ENCODE data around the gene TNNC1. TPM values are rescaled to one million over a fixed set of nuclear protein-coding genes. Genes with fewer than 3 reads are reported as not detected.

TNNC1 gene
- total RNA-seq, 5 donors from 2014 or later (not counting 1 experiment from before 2014, with no cell fraction given): 2.8 to 8.8 (median 4.5) TPM

DNA sequence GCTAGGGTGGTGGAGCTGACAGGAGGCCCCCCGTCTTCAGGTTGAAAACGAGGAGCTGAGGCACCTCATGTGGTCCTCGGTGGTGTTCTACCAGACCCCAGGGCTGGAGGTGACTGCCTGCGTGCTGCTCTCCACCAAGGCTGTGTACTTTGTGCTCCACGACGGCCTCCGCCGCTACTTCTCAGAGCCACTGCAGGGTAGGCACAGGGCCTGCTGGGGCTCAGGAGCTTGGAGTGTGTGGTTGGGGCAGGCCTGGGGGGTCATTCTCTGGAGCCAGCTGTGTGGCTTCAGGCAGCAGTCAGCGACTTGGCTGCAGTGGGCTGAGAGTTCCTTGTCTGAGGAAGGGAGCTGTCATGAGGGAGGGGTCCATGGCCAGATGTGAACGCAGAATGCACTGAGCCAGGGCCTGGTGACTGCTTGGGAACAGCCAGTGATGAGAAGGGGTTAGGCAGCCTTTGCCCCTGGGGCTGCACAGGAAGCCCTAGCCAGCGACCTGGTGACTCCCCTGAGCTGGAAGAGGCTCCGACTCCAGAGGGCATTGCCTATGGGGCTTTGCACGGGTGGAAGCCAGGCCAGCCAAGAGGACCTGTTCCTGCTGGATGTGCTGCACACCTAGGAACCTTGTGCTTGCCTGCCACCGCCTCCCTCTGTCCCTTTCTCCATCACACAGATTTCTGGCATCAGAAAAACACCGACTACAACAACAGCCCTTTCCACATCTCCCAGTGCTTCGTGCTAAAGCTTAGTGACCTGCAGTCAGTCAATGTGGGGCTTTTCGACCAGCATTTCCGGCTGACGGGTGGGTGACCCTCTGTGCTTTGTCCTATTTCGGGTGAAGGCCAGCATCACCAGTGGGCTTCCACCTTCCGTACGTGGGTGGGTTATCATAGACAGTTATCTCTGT, 36.4 kb upstream of the TNNC1 start:
- Mint-ChIP-seq H3K9me3 (no peaks in the 10 kb centered on the region), H3K4me1 (peaks cover 2 to 9% (median 3%) of the 10 kb centered on the region in 3 donors), H3K36me3 (peaks cover 33% of the 10 kb centered on the region), H3K27ac (no peak overlapping the region), H3K27me3 (no peaks in the 10 kb centered on the region), H3K4me3 (no peak overlapping the region)
- H3K27me3 ChIP-seq (replicated peaks in 1 of 2; ENCODE audit: control insufficient read depth in 2 of 2, extremely low read depth in 1 of 2, insufficient read depth in 2 of 2, low read length in 1 of 2): no peaks in the 10 kb centered on the region
- ChIA-PET CTCF (no interaction called here), POLR2A (interaction anchor here in 1 of 2 donors (0.6 kb wide), 1 partner anchor 825 kb away, joined by 3 read pairs; no protein-coding TSS in a partner anchor)
- DNase-seq (no peak), ATAC-seq (replicated peaks in 1 of 4) (no peak)
- H3K9me3 ChIP-seq: no peaks in the 10 kb centered on the region
- no peak overlapping the region for H3K4me3 ChIP-seq (ENCODE audit: control insufficient read depth in 1 of 2, extremely low read depth in 1 of 2, low read length in 1 of 2)
- no peak overlapping the region for H3K27ac ChIP-seq (ENCODE audit: low read length)
- H3K36me3 ChIP-seq (ENCODE audit: control insufficient read depth in 2 of 2, extremely low read depth in 1 of 2, insufficient read depth in 1 of 2, low read length in 1 of 2): peaks cover 24 to 66% of the 10 kb centered on the region in 2 donors
- H3K4me1 ChIP-seq (ENCODE audit: control insufficient read depth in 1 of 2, extremely low read depth in 1 of 2, insufficient read depth in 2 of 2, low read length in 2 of 2): peaks cover 0 to 4% of the 10 kb centered on the region in 2 experiments
- WGBS (ENCODE audit: insufficient coverage): 91% methylated on average over 15 of the region's 22 CpGs

DNA sequence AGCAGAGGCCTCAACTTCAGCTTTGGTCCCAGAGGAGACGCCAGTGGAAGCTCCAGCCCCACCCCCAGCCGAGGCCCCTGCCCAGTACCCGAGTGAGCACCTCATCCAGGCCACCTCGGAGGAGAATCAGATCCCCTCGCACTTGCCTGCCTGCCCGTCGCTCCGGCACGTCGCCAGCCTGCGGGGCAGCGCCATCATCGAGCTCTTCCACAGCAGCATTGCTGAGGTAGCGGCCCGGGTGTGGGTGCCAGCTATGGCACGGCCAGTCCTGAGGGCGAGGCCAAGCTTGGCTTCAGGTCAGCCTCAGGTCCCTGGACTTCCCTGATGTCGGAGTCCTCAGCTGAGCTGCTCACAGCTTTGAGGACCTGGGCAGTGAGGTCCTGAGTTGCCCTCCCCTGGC, 35.6 kb upstream of the TNNC1 start:
- no peak overlapping the region for H3K4me3 ChIP-seq (ENCODE audit: control insufficient read depth in 1 of 2, extremely low read depth in 1 of 2, low read length in 1 of 2)
- H3K36me3 Mint-ChIP-seq: peaks cover 33% of the 10 kb centered on the region
- POLR2A ChIA-PET: no interaction called here

DNA sequence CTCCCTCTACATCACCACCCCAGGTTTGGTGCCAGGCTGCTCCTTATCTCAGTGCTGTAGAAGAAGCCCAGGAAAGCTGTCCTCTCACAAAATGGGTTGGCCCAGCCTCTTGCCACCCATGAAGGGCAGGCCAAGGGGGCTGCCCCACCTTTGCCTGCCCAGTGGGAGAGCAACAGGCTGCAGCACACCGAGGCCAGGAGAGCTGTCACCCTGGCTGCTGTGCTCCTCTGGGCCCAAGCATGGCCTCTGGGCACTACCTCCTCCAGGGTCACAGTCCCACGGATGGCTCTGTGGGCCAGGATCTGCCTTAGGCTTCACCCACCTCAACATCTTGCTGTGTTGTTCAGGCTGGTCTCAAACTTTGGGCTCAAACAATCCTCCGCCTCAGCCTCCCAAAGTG, 34.9 kb upstream of the TNNC1 start:
- Mint-ChIP-seq H3K4me1 (no peaks in the 10 kb centered on the region), H3K27me3 (no peaks in the 10 kb centered on the region), H3K36me3 (peaks cover 33% of the 10 kb centered on the region), H3K9me3 (no peaks in the 10 kb centered on the region), H3K27ac (no peak overlapping the region), H3K4me3 (no peak overlapping the region)
- Histone ChIP-seq H3K27ac (ENCODE audit: low read length) (no peak overlapping the region), H3K36me3 (ENCODE audit: control insufficient read depth in 2 of 2, extremely low read depth in 1 of 2, insufficient read depth in 1 of 2, low read length in 1 of 2) (peaks cover 27 to 66% of the 10 kb centered on the region in 2 donors), H3K9me3 (no peaks in the 10 kb centered on the region), H3K4me3 (ENCODE audit: control insufficient read depth in 1 of 2, extremely low read depth in 1 of 2, low read length in 1 of 2) (no peak overlapping the region), H3K27me3 (replicated peaks in 1 of 2; ENCODE audit: control insufficient read depth in 2 of 2, extremely low read depth in 1 of 2, insufficient read depth in 2 of 2, low read length in 1 of 2) (no peaks in the 10 kb centered on the region), H3K4me1 (ENCODE audit: control insufficient read depth in 1 of 2, extremely low read depth in 1 of 2, insufficient read depth in 2 of 2, low read length in 2 of 2) (no peaks in the 10 kb centered on the region)
- no peak for DNase-seq
- POLR2A ChIA-PET: no interaction called here
- no peak for ATAC-seq (replicated peaks in 1 of 4)
- WGBS (ENCODE audit: insufficient coverage): 94% methylated on average over 2 of the region's 3 CpGs
- CTCF ChIA-PET: interaction anchor here in 1 of 2 donors (0.5 kb wide), 1 partner anchor 754 kb away, joined by 3 read pairs; no protein-coding TSS in a partner anchor

More for the DNA sequence above, 35.6 kb upstream of the TNNC1 start:
- no peak overlapping the region for H3K27ac Mint-ChIP-seq
- CTCF ChIA-PET: no interaction called here
- H3K9me3 Mint-ChIP-seq: no peaks in the 10 kb centered on the region
- H3K4me1 Mint-ChIP-seq: peaks cover 2 to 4% (median 2%) of the 10 kb centered on the region in 3 donors
- no peaks in the 10 kb centered on the region for H3K27me3 Mint-ChIP-seq
- DNase-seq (no peak), ATAC-seq (replicated peaks in 1 of 4) (no peak)
- H3K27me3 ChIP-seq (replicated peaks in 1 of 2; ENCODE audit: control insufficient read depth in 2 of 2, extremely low read depth in 1 of 2, insufficient read depth in 2 of 2, low read length in 1 of 2): no peaks in the 10 kb centered on the region
- no peaks in the 10 kb centered on the region for H3K9me3 ChIP-seq
- 97% methylated on average over 18 of the region's 18 CpGs for WGBS (ENCODE audit: insufficient coverage)
- peaks cover 27 to 66% of the 10 kb centered on the region in 2 donors for H3K36me3 ChIP-seq (ENCODE audit: control insufficient read depth in 2 of 2, extremely low read depth in 1 of 2, insufficient read depth in 1 of 2, low read length in 1 of 2)
- H3K4me3 Mint-ChIP-seq: no peak overlapping the region
- H3K4me1 ChIP-seq (ENCODE audit: control insufficient read depth in 1 of 2, extremely low read depth in 1 of 2, insufficient read depth in 2 of 2, low read length in 2 of 2): no peaks in the 10 kb centered on the region
- no peak overlapping the region for H3K27ac ChIP-seq (ENCODE audit: low read length)

DNA sequence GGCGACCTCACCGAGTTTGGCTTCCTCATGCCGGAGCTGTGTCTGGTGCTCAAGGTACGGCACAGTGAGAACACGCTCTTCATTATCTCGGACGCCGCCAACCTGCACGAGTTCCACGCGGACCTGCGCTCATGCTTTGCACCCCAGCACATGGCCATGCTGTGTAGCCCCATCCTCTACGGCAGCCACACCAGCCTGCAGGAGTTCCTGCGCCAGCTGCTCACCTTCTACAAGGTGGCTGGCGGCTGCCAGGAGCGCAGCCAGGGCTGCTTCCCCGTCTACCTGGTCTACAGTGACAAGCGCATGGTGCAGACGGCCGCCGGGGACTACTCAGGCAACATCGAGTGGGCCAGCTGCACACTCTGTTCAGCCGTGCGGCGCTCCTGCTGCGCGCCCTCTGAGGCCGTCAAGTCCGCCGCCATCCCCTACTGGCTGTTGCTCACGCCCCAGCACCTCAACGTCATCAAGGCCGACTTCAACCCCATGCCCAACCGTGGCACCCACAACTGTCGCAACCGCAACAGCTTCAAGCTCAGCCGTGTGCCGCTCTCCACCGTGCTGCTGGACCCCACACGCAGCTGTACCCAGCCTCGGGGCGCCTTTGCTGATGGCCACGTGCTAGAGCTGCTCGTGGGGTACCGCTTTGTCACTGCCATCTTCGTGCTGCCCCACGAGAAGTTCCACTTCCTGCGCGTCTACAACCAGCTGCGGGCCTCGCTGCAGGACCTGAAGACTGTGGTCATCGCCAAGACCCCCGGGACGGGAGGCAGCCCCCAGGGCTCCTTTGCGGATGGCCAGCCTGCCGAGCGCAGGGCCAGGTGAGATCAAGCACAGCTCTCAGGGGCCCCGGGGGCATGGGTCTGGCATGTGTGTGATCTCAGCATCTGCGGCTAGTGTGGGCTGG, 34.2 kb upstream of the TNNC1 start:
- 97% methylated on average over 53 of the region's 59 CpGs for WGBS (ENCODE audit: insufficient coverage)
- H3K27ac ChIP-seq (ENCODE audit: low read length): no peak overlapping the region
- H3K27me3 Mint-ChIP-seq: no peaks in the 10 kb centered on the region
- no peaks in the 10 kb centered on the region for H3K4me1 ChIP-seq (ENCODE audit: control insufficient read depth in 1 of 2, extremely low read depth in 1 of 2, insufficient read depth in 2 of 2, low read length in 2 of 2)
- H3K9me3 ChIP-seq: no peaks in the 10 kb centered on the region
- peaks cover 35% of the 10 kb centered on the region for H3K36me3 Mint-ChIP-seq
- CTCF ChIA-PET: interaction anchor here in 1 of 2 donors (0.5 kb wide), 1 partner anchor 15 kb away, joined by 4 read pairs; no protein-coding TSS in a partner anchor
- no peak overlapping the region for H3K27ac Mint-ChIP-seq
- peak in 1 of 4 experiments; percentile 10 for ATAC-seq (replicated peaks in 1 of 4)
- no peaks in the 10 kb centered on the region for H3K9me3 Mint-ChIP-seq
- no peak overlapping the region for H3K4me3 ChIP-seq (ENCODE audit: control insufficient read depth in 1 of 2, extremely low read depth in 1 of 2, low read length in 1 of 2)
- no peak for DNase-seq
- no peaks in the 10 kb centered on the region for H3K4me1 Mint-ChIP-seq
- H3K4me3 Mint-ChIP-seq: no peak overlapping the region
- no peaks in the 10 kb centered on the region for H3K27me3 ChIP-seq (replicated peaks in 1 of 2; ENCODE audit: control insufficient read depth in 2 of 2, extremely low read depth in 1 of 2, insufficient read depth in 2 of 2, low read length in 1 of 2)
- POLR2A ChIA-PET: no interaction called here
- H3K36me3 ChIP-seq (ENCODE audit: control insufficient read depth in 2 of 2, extremely low read depth in 1 of 2, insufficient read depth in 1 of 2, low read length in 1 of 2): peaks cover 27 to 69% of the 10 kb centered on the region in 2 donors

DNA sequence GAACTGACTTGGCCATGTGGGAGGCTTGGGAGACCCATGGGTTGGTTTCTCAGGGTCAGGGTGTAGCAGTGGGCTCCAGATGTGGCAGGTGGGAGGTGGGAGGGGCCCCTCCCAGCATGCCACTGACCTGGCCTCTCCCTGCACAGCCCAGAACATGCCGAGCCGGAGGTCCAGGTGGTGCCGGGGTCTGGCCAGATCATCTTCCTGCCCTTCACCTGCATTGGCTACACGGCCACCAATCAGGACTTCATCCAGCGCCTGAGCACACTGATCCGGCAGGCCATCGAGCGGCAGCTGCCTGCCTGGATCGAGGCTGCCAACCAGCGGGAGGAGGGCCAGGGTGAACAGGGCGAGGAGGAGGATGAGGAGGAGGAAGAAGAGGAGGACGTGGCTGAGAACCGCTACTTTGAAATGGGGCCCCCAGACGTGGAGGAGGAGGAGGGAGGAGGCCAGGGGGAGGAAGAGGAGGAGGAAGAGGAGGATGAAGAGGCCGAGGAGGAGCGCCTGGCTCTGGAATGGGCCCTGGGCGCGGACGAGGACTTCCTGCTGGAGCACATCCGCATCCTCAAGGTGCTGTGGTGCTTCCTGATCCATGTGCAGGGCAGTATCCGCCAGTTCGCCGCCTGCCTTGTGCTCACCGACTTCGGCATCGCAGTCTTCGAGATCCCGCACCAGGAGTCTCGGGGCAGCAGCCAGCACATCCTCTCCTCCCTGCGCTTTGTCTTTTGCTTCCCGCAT, 33.4 kb upstream of the TNNC1 start:
- no peak overlapping the region for H3K27ac Mint-ChIP-seq

More for the DNA sequence above, 33.4 kb upstream of the TNNC1 start:
- ATAC-seq (replicated peaks in 1 of 4): no peak
- no peak overlapping the region for H3K4me3 Mint-ChIP-seq
- no peak overlapping the region for H3K4me3 ChIP-seq (ENCODE audit: control insufficient read depth in 1 of 2, extremely low read depth in 1 of 2, low read length in 1 of 2)
- CTCF ChIA-PET: no interaction called here
- POLR2A ChIA-PET: no interaction called here
- no peaks in the 10 kb centered on the region for H3K27me3 Mint-ChIP-seq
- no peaks in the 10 kb centered on the region for H3K9me3 Mint-ChIP-seq
- no peak for DNase-seq
- H3K36me3 ChIP-seq (ENCODE audit: control insufficient read depth in 2 of 2, extremely low read depth in 1 of 2, insufficient read depth in 1 of 2, low read length in 1 of 2): peaks cover 32 to 71% of the 10 kb centered on the region in 2 donors
- 96% methylated on average over 27 of the region's 31 CpGs for WGBS (ENCODE audit: insufficient coverage)
- H3K4me1 ChIP-seq (ENCODE audit: control insufficient read depth in 1 of 2, extremely low read depth in 1 of 2, insufficient read depth in 2 of 2, low read length in 2 of 2): no peaks in the 10 kb centered on the region
- H3K36me3 Mint-ChIP-seq: peaks cover 27% of the 10 kb centered on the region
- no peaks in the 10 kb centered on the region for H3K9me3 ChIP-seq
- no peaks in the 10 kb centered on the region for H3K4me1 Mint-ChIP-seq
- H3K27me3 ChIP-seq (replicated peaks in 1 of 2; ENCODE audit: control insufficient read depth in 2 of 2, extremely low read depth in 1 of 2, insufficient read depth in 2 of 2, low read length in 1 of 2): no peaks in the 10 kb centered on the region
- H3K27ac ChIP-seq (ENCODE audit: low read length): no peak overlapping the region

All from T-cell (primary cell).